AG04450 (cell line): ENCODE measurements around the gene CSN2. TPM values are rescaled to one million over a fixed set of nuclear protein-coding genes. Genes with fewer than 3 reads are reported as not detected.

Experiments used
- CTCF ChIA-PET: fragments of 300-600, 350-600 bp; formaldehyde crosslinking; extraction: SDS; loops from one replicate; lab custom pipeline; 2022; ENCODE audit warnings: antibody characterized with exemption, inconsistent platforms; lab: Charles Lee
- POLR2A ChIA-PET: fragments of 350-600 bp; formaldehyde crosslinking; extraction: SDS; loops from one replicate; lab custom pipeline; 2021; ENCODE audit warnings: antibody characterized with exemption, inconsistent platforms; lab: Yijun Ruan, JAX
- DNase-seq: peaks from one replicate; pipeline ENCODE4 v3.0.0-alpha.2; 2011; ENCODE audit warnings: low read depth, low spot score
- H3K27ac ChIP-seq: one replicate; pipeline ENCODE4 v1.5.1; 2012; ENCODE audit warnings: low read depth, low read length, control low read depth
- H3K27me3 ChIP-seq: one replicate; pipeline ENCODE4 v1.6.0; 2012; ENCODE audit warnings: low read length; ENCODE audit not compliant: control insufficient read depth, insufficient read depth
- H3K4me3 ChIP-seq: 2 replicates; pipeline ENCODE4 v1.5.1; 2011; ENCODE audit warnings: mild to moderate bottlenecking, low read depth, low read length, control low read depth
- H3K9me3 ChIP-seq: 2 replicates; pipeline ENCODE4 v1.5.1; 2012; ENCODE audit warnings: low read length; ENCODE audit not compliant: control insufficient read depth, insufficient read depth
- CTCF ChIP-seq: IDR thresholded peaks from 2 replicates; pipeline ENCODE4 v1.5.1; 2011; ENCODE audit warnings: low read depth, low read length, control low read depth, inconsistent platforms
- polyA plus RNA-seq: library from polyadenylated mRNA; depleted of rRNA; stranded (reverse); fragments of >200 nt; gene quantifications from 2 replicates; pipeline ENCODE4 v1.2.3, GENCODE V29; 2011

CSN2 gene
- polyA plus RNA-seq, 1 experiment: not detected

GRCh38 chr4:69995526-69996016 lies 30.0 kb upstream of the CSN2 start, which contains the start of gene STATH:
STATH (plus strand) TSS chr4:69995966; CDS start chr4:69998438, 2,472 bp downstream.
- TF ChIP-seq CTCF: no peak
- Histone ChIP-seq H3K27ac (no peak within 1 kb of the TSS), H3K4me3 (no peak within 1 kb of the TSS), H3K27me3 (no peaks in the 10 kb centered on the region), H3K9me3 (no peaks in the 10 kb centered on the region)
- ChIA-PET CTCF (no interaction called here), POLR2A (no interaction called here)
- no peak for DNase-seq

GRCh38 chr4:69994782-69995181 lies 29.3 kb upstream of the CSN2 start:
- no peaks in the 10 kb centered on the region for H3K9me3 ChIP-seq
- ChIA-PET CTCF (no interaction called here), POLR2A (no interaction called here)
- H3K27me3 ChIP-seq: no peaks in the 10 kb centered on the region
- TF ChIP-seq CTCF: no peak
- no peak overlapping the region for H3K27ac ChIP-seq
- no peak overlapping the region for H3K4me3 ChIP-seq
- DNase-seq: no peak

GRCh38 chr4:69991016-69991415 lies 25.5 kb upstream of the CSN2 start:
- H3K27ac ChIP-seq: no peak overlapping the region
- CTCF ChIA-PET: no interaction called here
- H3K9me3 ChIP-seq: no peaks in the 10 kb centered on the region
- no peaks in the 10 kb centered on the region for H3K27me3 ChIP-seq
- TF ChIP-seq CTCF: no peak
- POLR2A ChIA-PET: no interaction called here
- no peak overlapping the region for H3K4me3 ChIP-seq
- DNase-seq: no peak

- H3K9me3 ChIP-seq: no peaks in the 10 kb centered on the region
- no peaks in the 10 kb centered on the region for H3K27me3 ChIP-seq
- POLR2A ChIA-PET: no interaction called here
- H3K27ac ChIP-seq: no peak overlapping the region
- no peak overlapping the region for H3K4me3 ChIP-seq
- CTCF ChIA-PET: no interaction called here
- TF ChIP-seq CTCF: no peak
- DNase-seq: no peak
Measured at GRCh38 chr4:69986663-69987062, 21.1 kb upstream of the CSN2 start.

GRCh38 chr4:69984030-69984443 lies 18.5 kb upstream of the CSN2 start:
- Histone ChIP-seq H3K4me3 (no peak overlapping the region), H3K27me3 (no peaks in the 10 kb centered on the region), H3K9me3 (no peaks in the 10 kb centered on the region), H3K27ac (no peak overlapping the region)
- no peak for DNase-seq
- ChIA-PET CTCF (no interaction called here), POLR2A (no interaction called here)
- TF ChIP-seq CTCF: no peak
